Fibroblast of lung (primary cell): Measurements from ENCODE around the gene TTC32.

Source experiments
- CTCF ChIP-seq, 2 donors: IDR thresholded peaks in 1 of 2; conservative IDR thresholded peaks in 1 of 2; 1 replicate in 1 of 2; 2 replicates in 1 of 2; pipeline ENCODE4 v1.5.1; 2011 to 2012; ENCODE audit warnings: low read length in 2 of 2, control low read depth in 1 of 2, inconsistent platforms in 1 of 2, low read depth in 1 of 2, mild to moderate bottlenecking in 1 of 2
- EZH2 ChIP-seq: IDR thresholded peaks from 2 replicates; pipeline ENCODE4 v1.5.1; 2012; ENCODE audit warnings: low read length, control low read depth, mild to moderate bottlenecking; ENCODE audit errors: missing control alignments

DNA sequence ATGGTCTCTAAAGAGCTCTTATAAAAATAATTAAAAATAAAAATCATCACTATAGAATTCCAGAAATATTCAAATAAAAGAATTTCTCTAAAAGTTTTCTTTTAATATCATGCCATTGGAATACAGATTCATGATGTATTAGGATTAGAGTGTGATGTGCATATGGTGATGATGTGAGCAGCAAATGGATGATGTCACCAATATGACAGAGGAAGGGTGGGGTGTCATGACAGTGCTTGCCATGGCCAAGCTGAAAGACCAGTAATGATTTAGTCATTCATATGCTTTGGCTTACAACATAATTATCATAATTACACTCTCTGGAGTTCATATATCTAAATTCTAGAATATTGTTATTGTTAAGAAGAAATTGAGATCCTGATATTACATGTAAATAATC is 27.4 kb upstream of the TTC32 start:
- TF ChIP-seq CTCF (conservative IDR thresholded peaks at IDR 0.05 in 1 of 2, IDR thresholded peaks at IDR 0.05 in 1 of 2; ENCODE audit: low read depth in 1 of 2, low read length in 2 of 2) (no peak), EZH2 (no peak)
